A549 (cell line): Measurements from ENCODE around the gene BMERB1. TPM values are rescaled to one million over a fixed set of nuclear protein-coding genes. Genes with fewer than 3 reads are reported as not detected.

Experiments
- ATAC-seq, 2 experiments: fragments of 200-7000 bp in 1 of 2; fragments of >200 bp in 1 of 2; cut with Nextera tagmentation in 1 of 2; cut with Tn5 transposase in 1 of 2; 3 replicates each; pipeline versions ENCODE4 v1.8.0 to v1.9.1; 2018 to 2020; ENCODE audit warnings: mild to moderate bottlenecking in 1 of 2, moderate library complexity in 1 of 2
- CTCF ChIA-PET: fragments of 300-600 bp; sonication (Branson Sonifier 250); formaldehyde crosslinking; extraction: SDS; loops from one replicate; lab custom pipeline; 2021; ENCODE audit warnings: antibody characterized with exemption, inconsistent platforms; lab: Yijun Ruan, JAX
- POLR2A ChIA-PET: fragments of 350-600 bp; formaldehyde crosslinking; extraction: SDS; loops from one replicate; lab custom pipeline; 2021; ENCODE audit warnings: antibody characterized with exemption, inconsistent platforms; lab: Yijun Ruan, JAX
- DNase-seq, 2 experiments: peaks; one replicate each; pipeline versions ENCODE4 v3.0.0 to v3.0.0-alpha.2; 2011 to 2016; ENCODE audit warnings: low read depth in 1 of 2, low spot score in 1 of 2
- FAIRE-seq: peaks from 2 replicates; lab custom pipeline; 2011; peaks lifted over from hg19 to GRCh38; lab: Jason Lieb, UNC
- H3K27ac ChIP-seq, 2 experiments: fragments of >200 bp; sonication (Bioruptor Twin); formaldehyde crosslinking; 3 replicates each; pipeline ENCODE4 v1.5.1; 2016 to 2017
- H3K4me1 ChIP-seq: fragments of >200 bp; sonication (Bioruptor Twin); formaldehyde crosslinking; 3 replicates; pipeline ENCODE4 v1.6.1; 2016
- H3K4me2 ChIP-seq: fragments of >200 bp; sonication (Bioruptor Twin); formaldehyde crosslinking; 3 replicates; pipeline ENCODE4 v1.6.1; 2016
- H3K4me3 ChIP-seq: fragments of >200 bp; sonication (Bioruptor Twin); formaldehyde crosslinking; 3 replicates; pipeline ENCODE4 v1.5.1; 2016
- H3K9me3 ChIP-seq: fragments of >200 bp; sonication (Bioruptor Twin); formaldehyde crosslinking; 3 replicates; pipeline ENCODE4 v1.6.1; 2016
- CBX2 ChIP-seq: fragments of 200-600 bp; sonication (generic); IDR thresholded peaks from 2 replicates; pipeline ENCODE4 v1.6.1; 2016; ENCODE audit warnings: low read depth, mild to moderate bottlenecking, borderline replicate concordance
- CEBPB ChIP-seq, 2 experiments: fragments of >200 bp in 1 of 2; sonication (Bioruptor Twin) in 1 of 2; formaldehyde crosslinking in 1 of 2; IDR thresholded peaks; 2 replicates each; pipeline ENCODE4 v1.6.1; 2012 to 2016
- CTCF ChIP-seq: fragments of >200 bp; sonication (Bioruptor Twin); formaldehyde crosslinking; IDR thresholded peaks from 3 replicates; pipeline ENCODE4 v1.5.1; 2016
- EHF ChIP-seq: fragments of 250-450 bp; sonication (Bioruptor Pico); IDR thresholded peaks from 2 replicates; pipeline ENCODE4 v1.5.0; 2020; ENCODE audit warnings: mild to moderate bottlenecking
- EHMT2 ChIP-seq: fragments of 200-600 bp; sonication (generic); IDR thresholded peaks from 2 replicates; pipeline ENCODE4 v1.6.1; 2016; ENCODE audit warnings: antibody characterized with exemption, low read depth, mild to moderate bottlenecking, moderate library complexity
- ELK1 ChIP-seq: fragments of 150-350 bp; IDR thresholded peaks from 2 replicates; pipeline ENCODE4 v1.6.1; 2014; ENCODE audit warnings: low read depth, mild to moderate bottlenecking, low read length
- ESRRA ChIP-seq: fragments of 150-350 bp; IDR thresholded peaks from 2 replicates; pipeline ENCODE4 v1.6.1; 2014; ENCODE audit warnings: mild to moderate bottlenecking, low read length, borderline replicate concordance
- FOSB ChIP-seq: fragments of 250-450 bp; sonication (Bioruptor Pico); IDR thresholded peaks from 2 replicates; pipeline ENCODE4 v1.5.0; 2020; ENCODE audit warnings: mild to moderate bottlenecking, moderate library complexity
- FOSL2 ChIP-seq, 2 experiments: fragments of 450-650 bp in 1 of 2; fragments of >200 bp in 1 of 2; sonication (Bioruptor Twin) in 1 of 2; formaldehyde crosslinking; IDR thresholded peaks; 2 replicates each; pipeline versions ENCODE4 v1.5.0 to v1.6.1; 2016 to 2020; ENCODE audit warnings: mild to moderate bottlenecking in 1 of 2, moderate library complexity in 1 of 2
- GATA3 ChIP-seq: IDR thresholded peaks from 2 replicates; pipeline ENCODE4 v1.6.1; 2012; ENCODE audit warnings: borderline replicate concordance
- HEYL ChIP-seq: fragments of 250-450 bp; sonication (Bioruptor Pico); IDR thresholded peaks from 2 replicates; pipeline ENCODE4 v1.8.0; 2021; ENCODE audit warnings: mild to moderate bottlenecking, moderate library complexity
- HMGXB4 ChIP-seq: fragments of 250-450 bp; sonication (Bioruptor Pico); IDR thresholded peaks from 2 replicates; pipeline ENCODE4 v1.5.0; 2021; ENCODE audit warnings: mild to moderate bottlenecking, moderate library complexity, borderline replicate concordance
- HOXA7 ChIP-seq: fragments of 250-450 bp; sonication (Bioruptor Pico); IDR thresholded peaks from 2 replicates; pipeline ENCODE4 v1.5.0; 2020; ENCODE audit warnings: mild to moderate bottlenecking, moderate library complexity
- JUN ChIP-seq, 2 experiments: fragments of >200 bp; sonication (Bioruptor Twin); formaldehyde crosslinking; IDR thresholded peaks; 2 replicates in 1 of 2; 3 replicates in 1 of 2; pipeline ENCODE4 v1.6.1; 2016 to 2017
- KDM1A ChIP-seq: fragments of 200-600 bp; sonication (generic); IDR thresholded peaks from 2 replicates; pipeline ENCODE4 v1.6.1; 2016; ENCODE audit warnings: low read depth, mild to moderate bottlenecking
- MYC ChIP-seq: IDR thresholded peaks from 2 replicates; pipeline ENCODE4 v1.6.1; 2012; ENCODE audit warnings: mild to moderate bottlenecking, inconsistent platforms, low read length, improper control_type of control experiment, borderline replicate concordance
- NPAS2 ChIP-seq: fragments of 250-450 bp; sonication (Bioruptor Pico); IDR thresholded peaks from 2 replicates; pipeline ENCODE4 v1.8.0; 2022; ENCODE audit warnings: mild to moderate bottlenecking, moderate library complexity, borderline replicate concordance
- PHF8 ChIP-seq: fragments of 200-600 bp; sonication (generic); IDR thresholded peaks from 2 replicates; pipeline ENCODE4 v1.6.1; 2016; ENCODE audit warnings: low read depth, mild to moderate bottlenecking, antibody characterized with exemption, moderate library complexity, borderline replicate concordance
- RAD21 ChIP-seq, 2 experiments: fragments of >200 bp in 1 of 2; sonication (Bioruptor Twin) in 1 of 2; formaldehyde crosslinking in 1 of 2; IDR thresholded peaks in 1 of 2; conservative IDR thresholded peaks in 1 of 2; 2 replicates in 1 of 2; 3 replicates in 1 of 2; pipeline ENCODE4 v1.6.1; 2012 to 2018; ENCODE audit warnings: inconsistent platforms in 1 of 2
- RARB ChIP-seq: fragments of 250-450 bp; sonication (Bioruptor Pico); IDR thresholded peaks from 2 replicates; pipeline ENCODE4 v1.8.0; 2021; ENCODE audit warnings: mild to moderate bottlenecking, moderate library complexity
- RCOR1 ChIP-seq: fragments of 150-350 bp; IDR thresholded peaks from 2 replicates; pipeline ENCODE4 v1.6.1; 2014; ENCODE audit warnings: antibody characterized with exemption, low read length, low read depth
- RNF2 ChIP-seq: fragments of 200-600 bp; sonication (generic); IDR thresholded peaks from 2 replicates; pipeline ENCODE4 v1.6.1; 2016; ENCODE audit warnings: low read depth, mild to moderate bottlenecking, antibody characterized with exemption, moderate library complexity, borderline replicate concordance
- SMC3 ChIP-seq: fragments of >200 bp; sonication (Bioruptor Twin); formaldehyde crosslinking; IDR thresholded peaks from 3 replicates; pipeline ENCODE4 v1.6.1; 2018; ENCODE audit warnings: inconsistent platforms
- SREBF2 ChIP-seq: fragments of 450-650 bp; IDR thresholded peaks from 2 replicates; pipeline ENCODE4 v1.6.1; 2014; ENCODE audit warnings: mild to moderate bottlenecking, moderate library complexity
- USF2 ChIP-seq: fragments of 450-650 bp; IDR thresholded peaks from 2 replicates; pipeline ENCODE4 v1.6.1; 2014; ENCODE audit warnings: antibody characterized with exemption
- WGBS: methylation state at CpG from one replicate; pipeline ENCODE4 v1.1.6; 2017; ENCODE audit errors: missing lambda C conversion rate; 5-methylcytosine and 5-hydroxymethylcytosine counted together
- polyA plus RNA-seq, 4 experiments: library from polyadenylated mRNA; depleted of rRNA in 3 of 4; stranded (reverse); fragments of >200 nt; fragmentation: RNase III in 1 of 4; extraction: RNeasy Plus Mini Kit Qiagen cat#74134 plus additional on column Dnase treatment in 1 of 4; gene quantifications; 2 replicates in 3 of 4; 3 replicates in 1 of 4; pipeline ENCODE4 v1.2.3, GENCODE V29; 2011 to 2017

Gene BMERB1
- polyA plus RNA-seq, 2 of the 4 experiments (the other 2 are of a cell fraction) = 44.7 to 48.9 TPM

GRCh38 chr16:15535772-15536171, 101.4 kb downstream of the BMERB1 start:
- ATAC-seq (no peak), FAIRE-seq (no peak), DNase-seq (no peak)
- WGBS = 91% methylated on average over 6 of the region's 6 CpGs
- no peak overlapping the region for H3K4me2 ChIP-seq
- ChIA-PET POLR2A (no interaction called here), CTCF (interaction anchor here (2.6 kb wide), 1 partner anchor 15 kb away, joined by 11 read pairs; no protein-coding TSS in a partner anchor)
- no peak overlapping the region for H3K27ac ChIP-seq
- H3K4me3 ChIP-seq = no peak overlapping the region
- TF ChIP-seq ESRRA (no peak), USF2 (no peak), EHMT2 (no peak), RAD21 (conservative IDR thresholded peaks at IDR 0.05 in 1 of 2, IDR thresholded peaks at IDR 0.05 in 1 of 2) (no peak), RNF2 (no peak), CTCF (no peak), HOXA7 (CRISPR knock-in tag) (no peak)
- no peaks in the 10 kb centered on the region for H3K4me1 ChIP-seq
- H3K9me3 ChIP-seq = no peaks in the 10 kb centered on the region

- CTCF ChIA-PET = interaction anchor here (2.6 kb wide), 1 partner anchor 14 kb away, joined by 11 read pairs; no protein-coding TSS in a partner anchor
- H3K4me1 ChIP-seq = no peaks in the 10 kb centered on the region
- H3K27ac ChIP-seq = no peak overlapping the region
- POLR2A ChIA-PET = no interaction called here
- DNase-seq (no peak), FAIRE-seq (no peak), ATAC-seq (no peak)
- no peaks in the 10 kb centered on the region for H3K9me3 ChIP-seq
- no peak overlapping the region for H3K4me3 ChIP-seq
- H3K4me2 ChIP-seq = no peak overlapping the region
- 90% methylated on average over 7 of the region's 7 CpGs for WGBS
- TF ChIP-seq EHF (no peak), FOSL2 (IDR thresholded peaks at IDR 0.05) (no peak), FOSL2 (CRISPR knock-in tag; IDR thresholded peaks at IDR 0.05) (peak; percentile 36; the same call in 1 of the 2 replicates)
These were observed 102.5 kb downstream of the BMERB1 start for GRCh38 chr16:15536843-15537242.

- FAIRE-seq (no peak), ATAC-seq (no peak), DNase-seq (no peak)
- POLR2A ChIA-PET = no interaction called here
- no peak overlapping the region for H3K4me2 ChIP-seq
- H3K27ac ChIP-seq = no peak overlapping the region
- no peaks in the 10 kb centered on the region for H3K9me3 ChIP-seq
- WGBS = 94% methylated on average over 5 of the region's 5 CpGs
- H3K4me1 ChIP-seq = peaks cover 6% of the 10 kb centered on the region; the same call in 1 of the 3 replicates
- CTCF ChIA-PET = interaction anchor here (0.7 to 2.6 kb wide), 5 partner anchors 11 to 20 kb away, joined by 3 to 15 read pairs (median 3); no protein-coding TSS in a partner anchor
- TF ChIP-seq MYC = no peak
- no peak for TF ChIP-seq JUN (IDR thresholded peaks at IDR 0.05)
- TF ChIP-seq EHMT2 = no peak
- TF ChIP-seq CBX2 = no peak
- no peak for TF ChIP-seq CEBPB (IDR thresholded peaks at IDR 0.05)
- TF ChIP-seq FOSL2 (IDR thresholded peaks at IDR 0.05) = no peak
- no peak for TF ChIP-seq FOSL2 (CRISPR knock-in tag; IDR thresholded peaks at IDR 0.05)
- TF ChIP-seq GATA3 = no peak
- TF ChIP-seq NPAS2 (CRISPR knock-in tag) = no peak
- no peak for TF ChIP-seq RARB (CRISPR knock-in tag)
- no peak for TF ChIP-seq HEYL (CRISPR knock-in tag)
- no peak for TF ChIP-seq SREBF2
- no peak for TF ChIP-seq SMC3
- TF ChIP-seq FOSB = no peak
- TF ChIP-seq ELK1 = no peak
- TF ChIP-seq RCOR1 = no peak
- no peak for TF ChIP-seq PHF8
- no peak for TF ChIP-seq EHF
- no peak for TF ChIP-seq CTCF
- TF ChIP-seq HMGXB4 = no peak
- TF ChIP-seq KDM1A = no peak
- no peak overlapping the region for H3K4me3 ChIP-seq
These were observed 104.1 kb downstream of the BMERB1 start for GRCh38 chr16:15538507-15538906.
